HL-60 (cell line): ENCODE results near the gene CAMTA1.
A peak's percentile ranks its signal among the peaks of the same experiment; 100 is the strongest.

Experiments
- CTCF ChIP-seq: IDR thresholded peaks from one replicate; pipeline ENCODE4 v1.5.1; 2011; ENCODE audit warnings: low read length, control low read depth, inconsistent platforms; ENCODE audit not compliant: insufficient read depth
- GABPA ChIP-seq: IDR thresholded peaks from 2 replicates; pipeline ENCODE4 v1.6.1; 2012; ENCODE audit warnings: low read depth
- POLR2AphosphoS5 ChIP-seq: IDR thresholded peaks from 2 replicates; pipeline ENCODE4 v1.6.1; 2012; ENCODE audit warnings: low read depth
- REST ChIP-seq: IDR thresholded peaks from 2 replicates; pipeline ENCODE4 v1.6.1; 2012; ENCODE audit warnings: low read depth; ENCODE audit not compliant: insufficient replicate concordance
- SPI1 ChIP-seq: IDR thresholded peaks from 2 replicates; pipeline ENCODE4 v1.6.1; 2012; ENCODE audit warnings: low read depth, mild to moderate bottlenecking, borderline replicate concordance

- no peak for TF ChIP-seq POLR2AphosphoS5
- no peak for TF ChIP-seq CTCF
- peak; percentile 29; the same call in 1 of the 2 replicates for TF ChIP-seq SPI1
- no peak for TF ChIP-seq GABPA
- no peak for TF ChIP-seq REST
Observed at GRCh38 chr1:6996371-6996770, 211.1 kb downstream of the CAMTA1 start.
